ENCODE results near the gene WDR82.
"Not testable (repeated sequence)": the region's sequence is repeated elsewhere in the genome, so short reads cannot be mapped to it uniquely, and the experiment has no call there.

The WDR82 gene

DNA sequence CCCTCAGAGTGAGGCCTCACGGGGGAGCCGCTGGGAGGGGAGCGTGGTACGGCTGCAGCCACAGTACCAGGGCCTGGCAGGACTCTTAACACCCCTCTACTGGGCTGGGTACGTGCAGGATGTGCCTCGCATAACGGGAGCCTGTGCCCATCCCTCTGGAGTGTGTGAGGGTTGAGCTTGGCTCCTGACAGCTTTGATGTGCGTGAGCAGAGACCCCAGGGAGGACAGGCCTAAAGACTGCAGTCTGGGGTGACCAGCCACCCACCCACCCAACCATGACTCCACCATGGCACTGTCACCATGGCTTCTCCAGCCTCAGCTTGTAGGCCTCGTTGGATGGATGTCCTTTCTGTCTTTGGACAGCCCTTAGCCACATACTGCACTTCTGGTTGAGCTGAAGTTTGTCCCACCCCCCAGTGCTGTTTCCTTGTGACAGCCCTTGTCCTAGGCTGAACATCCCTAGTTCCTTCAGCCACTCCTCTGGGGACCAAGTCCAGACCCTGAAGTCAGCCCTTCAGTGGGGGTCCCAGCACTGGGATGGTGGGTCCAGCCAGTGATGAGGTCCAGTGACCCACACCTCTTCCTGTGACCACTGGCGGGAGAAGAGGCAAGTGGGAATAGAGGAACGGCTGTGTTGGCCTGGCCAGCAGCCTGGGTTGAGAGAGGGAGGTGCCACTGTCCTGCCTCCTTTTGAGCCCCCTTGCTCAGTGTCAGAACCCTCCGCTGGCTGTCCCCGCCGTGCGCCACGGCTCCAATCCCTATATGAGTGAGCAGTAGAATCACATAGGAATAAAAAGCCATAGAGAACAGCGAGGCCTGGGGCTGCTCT is 15.3 kb upstream of the WDR82 start:
- no peaks in the 10 kb centered on the region for H3K36me3 ChIP-seq (ENCODE audit: control insufficient read depth, insufficient read depth, low read length)
- no peak overlapping the region for H3K27ac ChIP-seq (ENCODE audit: low read depth, low read length)
- no peak overlapping the region for H3K4me3 ChIP-seq (ENCODE audit: low read depth, low read length)
- no peak overlapping the region for H3K9ac ChIP-seq (ENCODE audit: low read depth, low read length)
- no peaks in the 10 kb centered on the region for H3K9me3 ChIP-seq (ENCODE audit: control insufficient read depth, insufficient read depth, low read length)
- no peaks in the 10 kb centered on the region for H3K27me3 ChIP-seq (ENCODE audit: control insufficient read depth, insufficient read depth, low read length)
- H3K4me1 ChIP-seq (ENCODE audit: control insufficient read depth, insufficient read depth, low read length), result peaks cover 7% of the 10 kb centered on the region; the same call in 1 of the 2 replicates

GRCh38 chr3:52292247-52293065 is 14.0 kb upstream of the WDR82 start:
- no peak overlapping the region for H3K27ac ChIP-seq (ENCODE audit: low read depth, low read length)
- no peaks in the 10 kb centered on the region for H3K4me1 ChIP-seq (ENCODE audit: control insufficient read depth, insufficient read depth, low read length)
- no peaks in the 10 kb centered on the region for H3K27me3 ChIP-seq (ENCODE audit: control insufficient read depth, insufficient read depth, low read length)
- H3K36me3 ChIP-seq (ENCODE audit: control insufficient read depth, insufficient read depth, low read length), result no peaks in the 10 kb centered on the region
- H3K9me3 ChIP-seq (ENCODE audit: control insufficient read depth, insufficient read depth, low read length), result no peaks in the 10 kb centered on the region
- no peak overlapping the region for H3K9ac ChIP-seq (ENCODE audit: low read depth, low read length)
- H3K4me3 ChIP-seq (ENCODE audit: low read depth, low read length), result no peak overlapping the region

DNA sequence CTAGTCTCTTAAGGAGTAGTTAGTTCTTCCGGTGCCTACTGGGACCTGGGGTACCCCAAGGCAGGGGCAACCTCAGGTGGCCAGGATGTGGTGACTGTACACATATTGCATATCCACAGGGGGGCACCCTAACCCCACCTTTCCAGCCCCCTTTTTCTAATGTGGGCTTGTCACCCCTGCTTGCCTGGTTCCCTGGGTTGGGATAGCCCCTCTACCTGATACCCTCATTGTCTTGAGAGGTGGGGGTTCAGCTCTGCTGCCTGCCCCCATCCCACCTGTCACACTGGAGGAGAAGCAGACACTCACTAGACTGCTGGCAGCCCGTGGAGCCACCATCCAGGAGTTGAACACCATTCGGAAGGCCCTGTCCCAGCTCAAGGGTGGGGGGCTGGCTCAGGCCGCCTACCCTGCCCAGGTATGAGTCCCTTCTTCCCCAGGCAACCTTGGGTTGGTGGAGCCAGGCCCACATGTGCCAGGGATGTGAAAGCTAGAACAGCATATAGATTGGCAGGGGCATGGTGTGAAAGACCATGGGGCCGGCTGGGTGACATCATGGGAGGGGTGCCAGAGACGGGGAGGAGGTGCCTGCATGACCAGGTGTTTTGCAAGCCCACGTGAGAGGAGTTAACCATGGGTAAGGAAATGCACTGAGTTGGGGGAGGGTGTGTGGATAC is 13.2 kb upstream of the WDR82 start:
- H3K27ac ChIP-seq (ENCODE audit: low read depth, low read length), result no peak overlapping the region
- no peak overlapping the region for H3K4me3 ChIP-seq (ENCODE audit: low read depth, low read length)
- H3K9ac ChIP-seq (ENCODE audit: low read depth, low read length), result no peak overlapping the region
- H3K36me3 ChIP-seq (ENCODE audit: control insufficient read depth, insufficient read depth, low read length), result no peaks in the 10 kb centered on the region
- H3K27me3 ChIP-seq (ENCODE audit: control insufficient read depth, insufficient read depth, low read length), result no peaks in the 10 kb centered on the region
- peaks cover 5% of the 10 kb centered on the region for H3K4me1 ChIP-seq (ENCODE audit: control insufficient read depth, insufficient read depth, low read length)
- no peaks in the 10 kb centered on the region for H3K9me3 ChIP-seq (ENCODE audit: control insufficient read depth, insufficient read depth, low read length)

GRCh38 chr3:52290596-52291507 is 12.4 kb upstream of the WDR82 start:
- no peak overlapping the region for H3K9ac ChIP-seq (ENCODE audit: low read depth, low read length)
- H3K27ac ChIP-seq (ENCODE audit: low read depth, low read length), result no peak overlapping the region
- H3K9me3 ChIP-seq (ENCODE audit: control insufficient read depth, insufficient read depth, low read length), result no peaks in the 10 kb centered on the region
- H3K36me3 ChIP-seq (ENCODE audit: control insufficient read depth, insufficient read depth, low read length), result no peaks in the 10 kb centered on the region
- H3K4me3 ChIP-seq (ENCODE audit: low read depth, low read length), result no peak overlapping the region
- H3K27me3 ChIP-seq (ENCODE audit: control insufficient read depth, insufficient read depth, low read length), result no peaks in the 10 kb centered on the region
- H3K4me1 ChIP-seq (ENCODE audit: control insufficient read depth, insufficient read depth, low read length), result peaks cover 6% of the 10 kb centered on the region

GRCh38 chr3:52289747-52290595 is 11.5 kb upstream of the WDR82 start:
- peaks cover 6% of the 10 kb centered on the region for H3K4me1 ChIP-seq (ENCODE audit: control insufficient read depth, insufficient read depth, low read length)
- no peak overlapping the region for H3K9ac ChIP-seq (ENCODE audit: low read depth, low read length)

GRCh38 chr3:52289338-52289746 is 10.9 kb upstream of the WDR82 start:
- no peaks in the 10 kb centered on the region for H3K36me3 ChIP-seq (ENCODE audit: control insufficient read depth, insufficient read depth, low read length)
- no peak overlapping the region for H3K9ac ChIP-seq (ENCODE audit: low read depth, low read length)
- peaks cover 6% of the 10 kb centered on the region for H3K4me1 ChIP-seq (ENCODE audit: control insufficient read depth, insufficient read depth, low read length)
- H3K27me3 ChIP-seq (ENCODE audit: control insufficient read depth, insufficient read depth, low read length), result no peaks in the 10 kb centered on the region
- H3K27ac ChIP-seq (ENCODE audit: low read depth, low read length), result peak overlapping the region; percentile 29
- no peaks in the 10 kb centered on the region for H3K9me3 ChIP-seq (ENCODE audit: control insufficient read depth, insufficient read depth, low read length)
- H3K4me3 ChIP-seq (ENCODE audit: low read depth, low read length), result no peak overlapping the region

More at GRCh38 chr3:52289747-52290595, 11.5 kb upstream of the WDR82 start:
- Histone ChIP-seq H3K36me3 (ENCODE audit: control insufficient read depth, insufficient read depth, low read length) (no peaks in the 10 kb centered on the region), H3K27me3 (ENCODE audit: control insufficient read depth, insufficient read depth, low read length) (no peaks in the 10 kb centered on the region), H3K4me3 (ENCODE audit: low read depth, low read length) (no peak overlapping the region), H3K9me3 (ENCODE audit: control insufficient read depth, insufficient read depth, low read length) (no peaks in the 10 kb centered on the region), H3K27ac (ENCODE audit: low read depth, low read length) (no peak overlapping the region)

- Histone ChIP-seq H3K36me3 (ENCODE audit: control insufficient read depth, insufficient read depth, low read length) (no peaks in the 10 kb centered on the region), H3K9ac (ENCODE audit: low read depth, low read length) (no peak overlapping the region), H3K27ac (ENCODE audit: low read depth, low read length) (no peak overlapping the region), H3K9me3 (ENCODE audit: control insufficient read depth, insufficient read depth, low read length) (no peaks in the 10 kb centered on the region), H3K4me1 (ENCODE audit: control insufficient read depth, insufficient read depth, low read length) (peaks cover 6% of the 10 kb centered on the region), H3K27me3 (ENCODE audit: control insufficient read depth, insufficient read depth, low read length) (no peaks in the 10 kb centered on the region), H3K4me3 (ENCODE audit: low read depth, low read length) (peak overlapping the region; percentile 99)
Observed at GRCh38 chr3:52288674-52289073, 10.2 kb upstream of the WDR82 start.

- H3K9me3 ChIP-seq (ENCODE audit: control insufficient read depth, insufficient read depth, low read length), result no peaks in the 10 kb centered on the region
- peak overlapping the region; percentile 100 for H3K27ac ChIP-seq (ENCODE audit: low read depth, low read length)
- H3K36me3 ChIP-seq (ENCODE audit: control insufficient read depth, insufficient read depth, low read length), result 0 out of 2 replicates have a peak, but pooled peaks cover 5% of the 10 kb centered on the region
- H3K4me3 ChIP-seq (ENCODE audit: low read depth, low read length), result peak overlapping the region; percentile 99
- H3K4me1 ChIP-seq (ENCODE audit: control insufficient read depth, insufficient read depth, low read length), result peaks cover 6% of the 10 kb centered on the region
- H3K27me3 ChIP-seq (ENCODE audit: control insufficient read depth, insufficient read depth, low read length), result no peaks in the 10 kb centered on the region
- H3K9ac ChIP-seq (ENCODE audit: low read depth, low read length), result peak overlapping the region; percentile 99; the same call in 1 of the 2 replicates
Observed at GRCh38 chr3:52286777-52287110, 8.3 kb upstream of the WDR82 start.

DNA sequence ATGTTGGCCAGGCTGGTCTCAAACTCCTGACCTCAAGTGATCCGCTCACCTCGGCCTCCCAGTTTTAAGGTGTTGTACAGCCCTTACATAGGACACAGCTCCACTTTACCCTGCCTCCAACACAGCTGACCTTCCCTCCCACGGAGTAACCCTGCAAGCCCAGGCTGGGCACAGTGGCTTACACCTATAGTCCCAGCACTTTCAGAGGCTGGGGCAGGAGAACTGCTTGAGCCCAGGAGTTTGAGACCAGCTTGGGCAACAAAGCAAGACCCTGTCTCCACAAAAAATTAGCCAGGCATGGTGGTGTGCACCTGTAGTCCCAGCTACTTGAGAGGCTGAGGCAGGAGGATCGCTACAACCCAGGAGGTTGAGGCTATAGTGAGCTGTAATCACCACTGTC is 5.6 kb upstream of the WDR82 start:
- H3K9ac ChIP-seq (ENCODE audit: low read depth, low read length); H3K27ac ChIP-seq (ENCODE audit: low read depth, low read length); H3K27me3 ChIP-seq (ENCODE audit: control insufficient read depth, insufficient read depth, low read length); H3K9me3 ChIP-seq (ENCODE audit: control insufficient read depth, insufficient read depth, low read length); H3K4me3 ChIP-seq (ENCODE audit: low read depth, low read length); H3K36me3 ChIP-seq (ENCODE audit: control insufficient read depth, insufficient read depth, low read length): not testable (repeated sequence)
- peaks cover 14% of the 10 kb centered on the region for H3K4me1 ChIP-seq (ENCODE audit: control insufficient read depth, insufficient read depth, low read length)
